Inflammatory macrophage treated with lipopolysaccharide for 4 hours (primary cell): Measurements from ENCODE around the gene ARHGDIG.
A peak's percentile ranks its signal among the peaks of the same experiment; 100 is the strongest.
"Not testable (repeated sequence)": the region's sequence is repeated elsewhere in the genome, so short reads cannot be mapped to it uniquely, and the experiment has no call there.

Experiments
- DNase-seq: peaks from one replicate; pipeline ENCODE4 v3.0.0-alpha.2; 2020

The ARHGDIG gene

GRCh38 chr16:301950-302349 lies 21.6 kb downstream of the ARHGDIG start:
- DNase-seq = no peak

- DNase-seq = peak; percentile 19
These were observed 23.5 kb downstream of the ARHGDIG start for GRCh38 chr16:303760-304505.

GRCh38 chr16:305916-306626 lies 25.7 kb downstream of the ARHGDIG start:
- no peak for DNase-seq

- no peak for DNase-seq
These were observed 26.6 kb downstream of the ARHGDIG start for GRCh38 chr16:306911-307370.

- no peak for DNase-seq
These were observed 27.4 kb downstream of the ARHGDIG start for GRCh38 chr16:307691-308312.

- DNase-seq = no peak
These were observed 29.1 kb downstream of the ARHGDIG start for GRCh38 chr16:309476-309875.

GRCh38 chr16:311725-312124 lies 31.3 kb downstream of the ARHGDIG start:
- no peak for DNase-seq

GRCh38 chr16:314351-314750 lies 34.0 kb downstream of the ARHGDIG start:
- no peak for DNase-seq

GRCh38 chr16:314795-315299 lies 34.5 kb downstream of the ARHGDIG start:
- DNase-seq = no peak

- DNase-seq = no peak
These were observed 36.5 kb downstream of the ARHGDIG start for GRCh38 chr16:316741-317464.

- no peak for DNase-seq
These were observed 37.2 kb downstream of the ARHGDIG start for GRCh38 chr16:317583-317982.

- no peak for DNase-seq
These were observed 38.2 kb downstream of the ARHGDIG start for GRCh38 chr16:318628-319027.

- no peak for DNase-seq
These were observed 39.8 kb downstream of the ARHGDIG start for GRCh38 chr16:320206-320605.

GRCh38 chr16:321532-321931 lies 41.1 kb downstream of the ARHGDIG start:
- DNase-seq = no peak

- no peak for DNase-seq
These were observed 42.2 kb downstream of the ARHGDIG start for GRCh38 chr16:322476-323143.

GRCh38 chr16:324201-324450 lies 43.7 kb downstream of the ARHGDIG start:
- DNase-seq = no peak

- no peak for DNase-seq
These were observed 44.3 kb downstream of the ARHGDIG start for GRCh38 chr16:324451-325334.

GRCh38 chr16:325375-326145 lies 45.2 kb downstream of the ARHGDIG start:
- peak; percentile 27 for DNase-seq

- no peak for DNase-seq
These were observed 50.4 kb downstream of the ARHGDIG start for GRCh38 chr16:330741-331140.

- not testable (repeated sequence) for DNase-seq
These were observed 50.9 kb downstream of the ARHGDIG start for GRCh38 chr16:331181-331814.
